Measurements from ENCODE around the gene ZNF726. TPM values are rescaled to one million over a fixed set of nuclear protein-coding genes. Genes with fewer than 3 reads are reported as not detected.
"Not testable (repeated sequence)": the region's sequence is repeated elsewhere in the genome, so short reads cannot be mapped to it uniquely, and the experiment has no call there.

Gene ZNF726
- total RNA-seq, 1 experiment from 2014 or later, result 0.80 TPM

DNA sequence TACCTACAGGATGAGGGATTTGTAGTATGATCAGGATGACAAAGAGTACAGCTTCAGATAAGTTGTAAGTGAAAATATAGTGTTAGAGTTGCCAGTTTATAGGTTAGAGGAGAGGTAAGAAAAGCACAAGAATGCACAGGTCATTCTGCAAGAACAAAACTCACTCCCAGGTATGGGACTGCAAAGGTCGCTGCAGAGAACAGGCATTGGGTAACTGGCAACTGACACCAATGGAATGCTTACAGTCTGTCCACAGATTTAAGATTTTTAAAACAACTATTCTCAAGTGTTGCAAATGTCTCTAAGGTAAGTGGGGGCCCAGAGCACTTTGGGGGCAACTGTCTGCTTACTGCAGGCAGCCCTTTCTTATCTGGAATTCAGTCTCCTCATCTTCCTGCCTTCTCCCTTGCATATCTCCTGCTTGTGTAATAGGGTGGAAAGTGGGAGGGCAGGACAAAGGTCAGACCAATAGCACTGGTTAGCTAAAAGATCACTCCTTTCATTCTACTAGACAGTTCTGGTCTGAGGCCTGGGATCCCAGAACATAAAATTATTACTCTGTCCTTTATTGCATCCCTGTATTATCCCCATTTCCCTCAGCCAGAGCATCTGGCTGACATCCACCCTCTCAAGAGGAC, 42.3 kb upstream of the ZNF726 start:
- ChIA-PET CTCF (no interaction called here), POLR2A (ENCODE audit: low non-redundant PET) (no interaction called here)
- Histone ChIP-seq H3K27ac (ENCODE audit: low read depth, low read length, poor library complexity, severe bottlenecking) (no peak overlapping the region), H3K4me3 (ENCODE audit: low read depth, low read length, poor library complexity, severe bottlenecking) (no peak overlapping the region), H3K9me3 (ENCODE audit: low read depth, low read length, poor library complexity, severe bottlenecking) (peaks cover 27% of the 10 kb centered on the region), H3K27me3 (replicated peaks; ENCODE audit: insufficient read depth, low read depth, low read length, poor library complexity) (no peaks in the 10 kb centered on the region), H3K36me3 (ENCODE audit: insufficient read depth, low read length, poor library complexity, severe bottlenecking) (no peaks in the 10 kb centered on the region), H3K4me1 (ENCODE audit: insufficient read depth, low read length, poor library complexity, severe bottlenecking) (no peaks in the 10 kb centered on the region)
- no peak for TF ChIP-seq EZH2 (IDR thresholded peaks at IDR 0.05; ENCODE audit: borderline replicate concordance, low read depth, low read length, poor library complexity, severe bottlenecking)
- TF ChIP-seq, protein P1, sequence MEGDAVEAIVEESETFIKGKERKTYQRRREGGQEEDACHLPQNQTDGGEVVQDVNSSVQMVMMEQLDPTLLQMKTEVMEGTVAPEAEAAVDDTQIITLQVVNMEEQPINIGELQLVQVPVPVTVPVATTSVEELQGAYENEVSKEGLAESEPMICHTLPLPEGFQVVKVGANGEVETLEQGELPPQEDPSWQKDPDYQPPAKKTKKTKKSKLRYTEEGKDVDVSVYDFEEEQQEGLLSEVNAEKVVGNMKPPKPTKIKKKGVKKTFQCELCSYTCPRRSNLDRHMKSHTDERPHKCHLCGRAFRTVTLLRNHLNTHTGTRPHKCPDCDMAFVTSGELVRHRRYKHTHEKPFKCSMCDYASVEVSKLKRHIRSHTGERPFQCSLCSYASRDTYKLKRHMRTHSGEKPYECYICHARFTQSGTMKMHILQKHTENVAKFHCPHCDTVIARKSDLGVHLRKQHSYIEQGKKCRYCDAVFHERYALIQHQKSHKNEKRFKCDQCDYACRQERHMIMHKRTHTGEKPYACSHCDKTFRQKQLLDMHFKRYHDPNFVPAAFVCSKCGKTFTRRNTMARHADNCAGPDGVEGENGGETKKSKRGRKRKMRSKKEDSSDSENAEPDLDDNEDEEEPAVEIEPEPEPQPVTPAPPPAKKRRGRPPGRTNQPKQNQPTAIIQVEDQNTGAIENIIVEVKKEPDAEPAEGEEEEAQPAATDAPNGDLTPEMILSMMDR (conservative IDR thresholded peaks at IDR 0.05; ENCODE audit: low read depth, low read length), result no peak
- no peak for DNase-seq (ENCODE audit: low spot score)
- no TSS peak for BruUV-seq (replicated peaks)
- intact Hi-C loops (cut with micrococcal nuclease; ENCODE audit: unreplicated experiment), result no loop called here

DNA sequence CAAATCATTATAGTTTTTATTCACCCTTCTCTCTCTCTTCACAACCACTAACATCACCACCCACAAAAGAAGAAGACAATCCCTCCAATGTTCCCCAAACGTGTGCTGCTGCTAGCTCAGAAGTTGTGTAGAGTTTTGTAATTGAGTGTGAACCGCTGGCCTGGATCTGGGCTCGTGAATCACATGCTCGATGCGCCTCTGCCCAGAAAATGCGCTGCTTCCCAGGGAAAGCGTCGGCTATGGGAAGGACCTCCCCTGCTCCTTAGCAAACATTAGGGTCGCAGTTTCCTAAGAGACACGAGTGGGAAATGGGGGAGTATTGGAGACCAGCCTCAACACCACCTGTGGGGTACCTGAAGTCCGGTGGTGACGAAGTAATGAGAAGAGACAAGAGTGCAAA, 38.4 kb upstream of the ZNF726 start:
- CTCF ChIA-PET, result no interaction called here
- POLR2A ChIA-PET (ENCODE audit: low non-redundant PET), result no interaction called here

DNA sequence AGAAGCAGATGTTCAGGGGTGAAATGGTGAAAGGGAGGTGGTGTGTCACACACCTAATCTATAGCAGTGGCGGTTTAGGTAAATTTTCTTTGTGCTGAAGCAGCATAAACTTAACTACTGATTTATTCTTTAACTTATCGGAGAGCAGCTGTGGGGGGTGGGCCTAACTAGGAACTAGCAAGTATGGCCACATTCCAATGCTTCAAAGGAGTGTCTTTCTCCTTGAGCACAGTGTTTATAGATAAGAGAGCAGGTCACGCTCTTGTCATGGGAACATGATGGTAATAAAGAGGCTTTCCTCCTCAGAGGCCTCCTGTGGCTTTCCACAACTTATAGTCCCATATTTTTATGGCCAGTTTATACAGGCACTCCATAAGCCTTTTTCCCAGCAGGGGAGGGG, 37.9 kb upstream of the ZNF726 start:
- H3K4me1 ChIP-seq (ENCODE audit: insufficient read depth, low read length, poor library complexity, severe bottlenecking); intact Hi-C loops (cut with micrococcal nuclease; ENCODE audit: unreplicated experiment); DNase-seq (ENCODE audit: low spot score); BruUV-seq (replicated peaks); CTCF ChIA-PET; H3K27ac ChIP-seq (ENCODE audit: low read depth, low read length, poor library complexity, severe bottlenecking); H3K4me3 ChIP-seq (ENCODE audit: low read depth, low read length, poor library complexity, severe bottlenecking); POLR2A ChIA-PET (ENCODE audit: low non-redundant PET); H3K36me3 ChIP-seq (ENCODE audit: insufficient read depth, low read length, poor library complexity, severe bottlenecking); H3K27me3 ChIP-seq (replicated peaks; ENCODE audit: insufficient read depth, low read depth, low read length, poor library complexity): not testable (repeated sequence)
- H3K9me3 ChIP-seq (ENCODE audit: low read depth, low read length, poor library complexity, severe bottlenecking), result peaks cover 34% of the 10 kb centered on the region

More for the DNA sequence above, 38.4 kb upstream of the ZNF726 start:
- no peak overlapping the region for H3K4me3 ChIP-seq (ENCODE audit: low read depth, low read length, poor library complexity, severe bottlenecking)
- no peak for TF ChIP-seq EZH2 (IDR thresholded peaks at IDR 0.05; ENCODE audit: borderline replicate concordance, low read depth, low read length, poor library complexity, severe bottlenecking)
- TF ChIP-seq, protein P1 (conservative IDR thresholded peaks at IDR 0.05; ENCODE audit: low read depth, low read length), result no peak
- DNase-seq (ENCODE audit: low spot score), result no peak
- H3K9me3 ChIP-seq (ENCODE audit: low read depth, low read length, poor library complexity, severe bottlenecking), result peaks cover 34% of the 10 kb centered on the region
- no peaks in the 10 kb centered on the region for H3K4me1 ChIP-seq (ENCODE audit: insufficient read depth, low read length, poor library complexity, severe bottlenecking)
- no peaks in the 10 kb centered on the region for H3K36me3 ChIP-seq (ENCODE audit: insufficient read depth, low read length, poor library complexity, severe bottlenecking)
- H3K27ac ChIP-seq (ENCODE audit: low read depth, low read length, poor library complexity, severe bottlenecking), result no peak overlapping the region
- BruUV-seq (replicated peaks), result no TSS peak
- intact Hi-C loops (cut with micrococcal nuclease; ENCODE audit: unreplicated experiment), result no loop called here
- no peaks in the 10 kb centered on the region for H3K27me3 ChIP-seq (replicated peaks; ENCODE audit: insufficient read depth, low read depth, low read length, poor library complexity)

DNA sequence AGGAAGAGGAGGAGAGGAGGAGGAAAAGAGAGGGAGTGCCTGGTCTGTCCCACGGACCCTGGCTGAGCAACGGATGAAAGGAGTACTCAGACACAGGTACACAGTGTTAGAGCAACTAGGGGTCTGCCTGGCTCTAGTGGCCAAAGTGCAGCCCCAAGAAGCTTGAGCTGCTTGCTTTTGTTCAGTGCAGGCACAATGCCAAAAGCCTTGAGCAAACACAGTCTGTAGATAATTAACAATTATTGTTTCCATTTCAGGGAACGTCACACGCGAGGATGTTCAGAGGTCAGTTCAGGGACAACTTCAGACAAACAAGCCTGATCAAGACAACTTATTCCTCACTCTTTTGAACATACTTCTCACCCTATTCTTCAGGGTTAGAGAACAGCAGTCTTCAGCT, 32.2 kb upstream of the ZNF726 start:
- intact Hi-C loops (cut with micrococcal nuclease; ENCODE audit: unreplicated experiment), result no loop called here
- Histone ChIP-seq H3K36me3 (ENCODE audit: insufficient read depth, low read length, poor library complexity, severe bottlenecking) (no peaks in the 10 kb centered on the region), H3K27me3 (replicated peaks; ENCODE audit: insufficient read depth, low read depth, low read length, poor library complexity) (no peaks in the 10 kb centered on the region), H3K9me3 (ENCODE audit: low read depth, low read length, poor library complexity, severe bottlenecking) (peaks cover 54% of the 10 kb centered on the region), H3K4me1 (ENCODE audit: insufficient read depth, low read length, poor library complexity, severe bottlenecking) (no peaks in the 10 kb centered on the region), H3K4me3 (ENCODE audit: low read depth, low read length, poor library complexity, severe bottlenecking) (no peak overlapping the region), H3K27ac (ENCODE audit: low read depth, low read length, poor library complexity, severe bottlenecking) (no peak overlapping the region)
- CTCF ChIA-PET, result no interaction called here
- DNase-seq (ENCODE audit: low spot score), result no peak
- TF ChIP-seq EZH2 (IDR thresholded peaks at IDR 0.05; ENCODE audit: borderline replicate concordance, low read depth, low read length, poor library complexity, severe bottlenecking), result no peak
- TF ChIP-seq, protein P1 (conservative IDR thresholded peaks at IDR 0.05; ENCODE audit: low read depth, low read length), result no peak
- POLR2A ChIA-PET (ENCODE audit: low non-redundant PET), result no interaction called here
- BruUV-seq (replicated peaks), result no TSS peak

All from A673 (cell line).